ENCODE results near the gene CNTN1. TPM values are rescaled to one million over a fixed set of nuclear protein-coding genes. Genes with fewer than 3 reads are reported as not detected.

The CNTN1 gene
- total and polyA plus RNA-seq, 10 of the 15 experiments (the other 5 are each of a cell fraction or from before 2014, with no cell fraction given), result 0.06 to 0.14 TPM; not detected in 8

- TF ChIP-seq ZNF592 (IDR thresholded peaks at IDR 0.05) (no peak), CREB1 (IDR thresholded peaks at IDR 0.05; ENCODE audit: low read depth) (no peak), EED (IDR thresholded peaks at IDR 0.05; ENCODE audit: low read depth) (no peak), CBX5 (IDR thresholded peaks at IDR 0.05; ENCODE audit: low read depth) (no peak), ZBTB11 (CRISPR knock-in tag; IDR thresholded peaks at IDR 0.05) (no peak), SIN3A (IDR thresholded peaks at IDR 0.05; ENCODE audit: low read depth, low read length) (no peak), IKZF2 (IDR thresholded peaks at IDR 0.05) (no peak), BCL3 (IDR thresholded peaks at IDR 0.05; ENCODE audit: borderline replicate concordance, insufficient read depth, low read depth, low read length, poor library complexity, severe bottlenecking) (no peak), SMARCA5 (IDR thresholded peaks at IDR 0.05) (no peak)
Measured at GRCh38 chr12:40738856-40739255, 46.6 kb downstream of the CNTN1 start (continued).
